Right ventricle myocardium inferior (tissue), 1 donor: ENCODE data around the gene NLE1. TPM values are rescaled to one million over a fixed set of nuclear protein-coding genes. Genes with fewer than 3 reads are reported as not detected.
"Not testable (repeated sequence)": the region's sequence is repeated elsewhere in the genome, so short reads cannot be mapped to it uniquely, and the experiment has no call there.

ENCODE experiments used
- ATAC-seq: fragments of 200-7000 bp; cut with Tn5 transposase; one replicate; pipeline ENCODE4 v1.9.1; 2020; ENCODE audit warnings: mild to moderate bottlenecking, moderate library complexity
- DNase-seq: peaks from one replicate; pipeline ENCODE4 v3.0.0; 2021; ENCODE audit errors: missing footprints
- intact Hi-C: fragments of 100-400 bp; cut with DNase I; formaldehyde crosslinking; loops from one replicate; pipeline ENCODE4 v1.11.0; 2022
- total RNA-seq: library from RNA; stranded (reverse); fragmentation: NEBNext Ultra II Directional; extraction: Animal tissue kit (Norgen Biotek cat#: 25700); gene quantifications from one replicate; pipeline ENCODE4 v1.2.1, GENCODE V29; 2021
- donor health status: DM: no; HTN: yes; CAD: no; lungs with severe emphysema.

The NLE1 gene
- total RNA-seq, 1 donor from 2014 or later: 3.1 TPM

- no peak for ATAC-seq
- DNase-seq: no peak
- intact Hi-C loops: no loop called here
Measured at GRCh38 chr17:35095741-35096140, 46.4 kb downstream of the NLE1 start.

- intact Hi-C loops: no loop called here
- no peak for ATAC-seq
- DNase-seq: no peak
Measured at GRCh38 chr17:35094902-35095301, 47.2 kb downstream of the NLE1 start.

GRCh38 chr17:35090707-35091106 lies 51.4 kb downstream of the NLE1 start:
- ATAC-seq, DNase-seq, intact Hi-C loops: not testable (repeated sequence)

GRCh38 chr17:35089586-35090296 lies 52.4 kb downstream of the NLE1 start:
- ATAC-seq: peak; percentile 35
- DNase-seq: peak; percentile 72
- intact Hi-C loops: loop anchor here (1.0 to 5.0 kb wide), 3 partner anchors 91 to 128 kb away; partner anchors contain the start of genes CCT6B, LIG3 and ZNF830

DNA sequence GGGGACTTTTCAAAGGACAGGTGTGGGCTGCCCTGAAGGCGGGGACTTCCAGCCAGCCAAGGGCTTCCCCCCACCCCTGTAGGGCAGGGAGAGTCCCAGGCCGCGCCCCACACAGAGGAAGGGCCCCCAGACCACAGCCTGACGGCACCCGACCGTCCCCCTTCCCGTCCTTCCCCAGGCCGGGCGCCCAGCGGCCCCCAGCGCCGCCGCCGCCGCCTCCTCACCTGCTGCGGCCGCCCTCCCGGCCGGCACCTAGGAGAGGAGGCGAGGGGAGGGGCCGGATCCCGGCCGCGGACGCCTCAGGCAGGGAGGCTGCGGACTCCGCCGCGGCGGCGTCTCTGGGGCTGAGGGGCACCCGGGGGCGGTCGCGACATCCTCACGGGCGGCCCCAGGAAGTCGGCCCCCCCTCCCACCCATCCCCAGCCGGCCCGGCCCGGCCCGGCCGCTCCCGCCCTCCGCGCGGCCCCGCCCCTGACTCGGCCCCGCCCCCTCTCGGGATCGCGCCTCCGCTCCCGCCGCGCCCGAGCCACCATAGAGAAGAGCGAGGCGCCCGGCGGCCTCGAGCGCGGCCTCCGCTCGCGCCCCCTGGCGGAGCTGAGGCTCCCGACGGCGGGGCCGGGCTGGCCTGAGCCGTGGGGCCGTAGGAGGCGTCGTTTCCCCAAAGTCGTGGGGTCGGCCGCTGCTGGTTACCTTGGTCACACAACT lies 53.1 kb downstream of the NLE1 start:
- intact Hi-C loops: loop anchor here (1.0 to 5.0 kb wide), 3 partner anchors 91 to 128 kb away; partner anchors contain the start of genes CCT6B, LIG3 and ZNF830
- DNase-seq: peak; percentile 96
- ATAC-seq: peak; percentile 97

DNA sequence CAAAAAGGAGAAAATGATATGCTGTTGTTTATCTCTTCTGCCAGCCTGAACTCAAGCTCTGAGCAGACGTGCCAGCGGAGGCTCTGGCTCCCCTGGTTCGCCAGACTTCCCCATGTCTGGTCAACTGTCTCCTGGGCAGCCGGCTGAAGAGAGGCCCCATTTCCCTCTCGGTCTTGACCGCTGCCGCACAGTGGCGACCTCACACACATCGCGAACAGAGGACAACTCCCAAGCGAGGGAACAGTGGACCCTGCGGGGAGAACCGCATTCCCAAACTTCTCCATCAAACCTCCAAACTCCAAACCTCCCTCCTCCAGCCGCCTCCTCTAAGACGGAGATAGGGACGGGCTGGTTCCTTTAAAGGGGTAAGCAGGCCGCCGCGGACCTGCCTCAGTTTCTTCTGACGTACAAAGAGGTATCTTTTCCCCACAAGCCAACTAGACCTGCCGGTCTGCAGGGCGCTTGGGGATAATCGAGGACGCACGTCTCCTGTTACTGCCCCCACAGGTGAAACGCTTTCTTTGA lies 53.7 kb downstream of the NLE1 start:
- ATAC-seq (peak; percentile 63), DNase-seq (peak; percentile 80)
- intact Hi-C loops: loop anchor here (5.0 kb wide), 1 partner anchor 106 kb away; the partner anchor contains the start of gene LIG3

GRCh38 chr17:35087731-35088355 lies 54.3 kb downstream of the NLE1 start:
- DNase-seq (peak; percentile 28), ATAC-seq (no peak)
- intact Hi-C loops: loop anchor here (5.0 kb wide), 1 partner anchor 106 kb away; the partner anchor contains the start of gene LIG3

DNA sequence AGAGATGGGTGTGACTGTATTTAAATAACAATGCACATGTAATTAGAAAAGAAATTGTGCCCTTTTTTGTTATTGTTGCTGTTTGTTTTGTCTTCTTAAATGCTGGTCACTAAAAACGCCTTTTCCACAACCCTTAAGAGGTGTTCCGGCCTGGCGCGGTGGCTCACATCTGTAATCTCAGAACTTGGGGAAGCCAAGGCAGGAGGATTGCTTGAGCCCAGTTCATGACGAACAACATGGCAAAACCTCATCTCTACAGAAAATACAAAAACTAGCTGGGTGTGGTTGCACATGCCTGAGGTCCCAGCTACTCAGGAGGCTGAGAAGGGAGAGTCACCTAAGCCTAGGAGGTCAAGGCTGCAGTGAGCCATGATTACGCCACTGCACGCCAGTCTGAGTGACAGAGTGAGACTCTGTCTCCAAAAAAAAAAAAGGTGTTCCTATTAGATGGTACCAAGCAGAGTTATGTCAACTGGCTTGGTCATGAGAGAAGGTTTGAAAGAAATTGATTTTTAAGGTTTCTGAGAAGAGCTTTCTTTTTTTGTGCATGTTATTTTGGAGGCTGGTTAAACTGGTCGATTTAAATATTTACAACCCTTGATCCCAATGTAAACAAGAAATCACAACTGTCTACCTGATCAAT lies 55.1 kb downstream of the NLE1 start:
- no peak for DNase-seq
- no peak for ATAC-seq
- intact Hi-C loops: loop anchor here (5.0 kb wide), 1 partner anchor 105 kb away; the partner anchor contains the start of gene LIG3

GRCh38 chr17:35086164-35086563 lies 55.9 kb downstream of the NLE1 start:
- intact Hi-C loops: loop anchor here (5.0 kb wide), 1 partner anchor 104 kb away; the partner anchor contains the start of gene LIG3
- ATAC-seq (no peak), DNase-seq (no peak)

DNA sequence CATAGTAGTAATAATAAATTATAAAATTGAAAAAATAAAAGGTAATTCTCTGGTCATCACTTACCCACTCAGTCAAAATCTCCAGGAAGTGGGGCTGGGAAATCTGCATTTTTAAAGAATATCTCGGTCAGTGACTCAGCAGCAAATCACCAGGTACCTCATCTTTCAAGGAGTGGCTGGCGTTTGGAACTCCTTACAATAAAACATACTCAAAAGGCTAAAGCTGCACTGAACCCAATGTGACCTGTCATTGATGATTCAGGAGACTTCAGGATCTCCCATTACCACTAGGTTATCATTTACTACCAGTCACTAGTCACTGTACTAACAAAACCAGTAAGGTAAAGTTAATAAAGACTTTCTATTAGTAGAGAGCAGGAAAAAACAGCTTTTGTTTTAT lies 57.1 kb downstream of the NLE1 start:
- no peak for DNase-seq
- no peak for ATAC-seq
- intact Hi-C loops: loop anchor here (5.0 kb wide), 1 partner anchor 103 kb away; the partner anchor contains the start of gene LIG3

GRCh38 chr17:35083071-35083470 lies 59.0 kb downstream of the NLE1 start:
- intact Hi-C loops: no loop called here
- DNase-seq (no peak), ATAC-seq (no peak)

- intact Hi-C loops: no loop called here
- no peak for DNase-seq
- ATAC-seq: no peak
Measured at GRCh38 chr17:35082073-35082657, 59.9 kb downstream of the NLE1 start.

GRCh38 chr17:35081638-35082037 lies 60.5 kb downstream of the NLE1 start:
- DNase-seq: no peak
- no peak for ATAC-seq
- intact Hi-C loops: no loop called here

GRCh38 chr17:35080536-35080935 lies 61.6 kb downstream of the NLE1 start:
- ATAC-seq (no peak), DNase-seq (no peak)
- intact Hi-C loops: no loop called here

DNA sequence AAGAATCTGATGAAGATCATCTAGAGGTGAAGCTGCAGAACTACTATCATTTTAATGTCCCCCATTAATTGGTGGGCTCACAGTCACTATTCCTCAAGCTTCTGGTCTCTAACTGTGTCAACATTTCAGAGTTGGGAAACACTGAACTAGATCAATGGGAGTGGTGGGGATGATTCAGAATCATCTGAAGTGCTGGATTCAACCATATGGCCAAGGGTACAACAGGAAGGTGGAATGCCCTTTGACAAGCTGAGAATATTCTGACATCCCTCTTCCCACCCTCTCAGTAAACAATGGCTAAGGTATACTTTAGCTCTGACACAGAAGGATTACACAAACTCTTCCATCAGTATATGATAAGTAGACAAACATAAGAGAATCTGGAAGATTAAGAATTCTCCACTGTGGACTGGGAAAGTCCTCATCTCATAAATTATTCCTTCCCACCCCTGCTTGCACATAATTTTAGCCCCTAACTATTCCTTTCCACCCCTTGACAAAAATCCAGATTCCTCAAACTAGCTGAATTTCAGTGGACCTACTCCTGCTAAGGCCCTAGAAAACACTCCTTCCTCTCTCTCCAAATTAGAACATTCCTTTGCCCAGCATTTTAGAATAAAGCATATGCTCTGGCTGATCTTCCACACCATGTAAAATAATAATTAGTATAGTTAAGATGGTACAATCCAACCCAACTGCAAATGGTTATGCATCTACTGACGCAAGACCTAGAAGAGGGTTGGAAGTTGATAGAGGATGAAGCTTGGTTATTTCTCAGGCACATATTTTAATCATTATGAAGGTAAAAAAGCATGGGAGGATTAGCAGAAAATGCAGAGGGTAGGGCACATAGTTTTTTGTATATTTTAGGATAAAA lies 62.3 kb downstream of the NLE1 start:
- DNase-seq: no peak
- intact Hi-C loops: no loop called here
- ATAC-seq: no peak
